ENCODE measurements around the gene UNKL.

The UNKL gene

DNA sequence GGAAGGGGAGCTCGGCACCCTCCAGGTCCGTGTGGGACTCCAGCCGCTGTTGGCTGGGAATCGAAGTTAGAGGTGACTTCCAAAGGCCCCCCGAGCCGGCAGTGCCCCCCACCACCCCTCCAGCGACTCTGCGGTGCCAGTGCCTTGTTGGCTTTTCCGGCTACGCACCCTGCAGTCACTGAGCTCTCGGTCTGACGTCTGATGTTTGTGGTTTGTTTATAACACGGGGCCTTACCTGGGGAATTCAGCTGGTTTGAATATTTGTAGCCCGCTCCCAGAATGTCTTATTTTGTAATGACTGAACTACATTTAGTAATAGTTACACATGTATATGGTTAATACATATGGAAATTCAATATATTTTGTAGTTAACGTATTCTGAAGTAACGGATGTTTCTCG lies 88.1 kb downstream of the UNKL start:
- no peak for DNase-seq
- in situ Hi-C loops (cut with HindIII; ENCODE audit: low pct_ligation_motif_present, low pct_unique_long_range_greater_than_20kb, low sequenced_read_pairs): no loop called here

DNA sequence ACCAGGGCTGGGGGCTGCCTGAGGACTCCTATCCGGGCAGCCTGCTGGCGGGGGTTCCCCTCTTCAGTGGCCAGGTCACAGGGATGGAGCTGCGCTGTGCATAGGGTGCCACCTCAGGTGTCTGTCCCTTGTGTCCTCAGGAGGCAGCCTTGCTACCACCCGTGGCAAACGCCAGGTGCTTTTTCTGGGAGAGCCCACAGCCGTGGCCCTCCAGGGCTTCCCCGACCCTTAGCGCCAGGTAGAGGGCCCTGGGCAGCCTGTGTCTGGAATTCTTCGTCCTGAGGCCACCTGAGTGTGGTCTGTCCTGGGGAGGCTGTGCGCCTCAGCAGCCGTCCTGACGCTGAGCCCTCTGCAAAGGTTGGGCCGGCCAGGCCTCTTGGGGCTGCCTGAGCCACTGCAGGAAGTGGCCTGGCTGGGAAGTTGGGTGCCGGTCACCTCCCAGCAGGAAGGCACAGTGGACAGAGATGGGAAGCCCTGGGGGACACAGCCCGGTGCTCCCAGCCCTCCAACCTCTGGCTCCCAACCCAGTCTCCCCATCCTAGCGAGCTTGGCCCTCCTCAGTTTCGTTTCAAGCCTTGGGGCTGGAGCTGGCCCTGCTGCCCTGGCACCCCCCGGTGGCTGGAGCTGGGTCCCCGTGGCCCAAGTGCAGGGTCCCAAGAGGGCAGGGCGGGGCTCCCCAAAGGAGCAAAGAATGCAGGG lies 88.7 kb downstream of the UNKL start:
- no peak for DNase-seq
- in situ Hi-C loops (cut with HindIII; ENCODE audit: low pct_ligation_motif_present, low pct_unique_long_range_greater_than_20kb, low sequenced_read_pairs): no loop called here

DNA sequence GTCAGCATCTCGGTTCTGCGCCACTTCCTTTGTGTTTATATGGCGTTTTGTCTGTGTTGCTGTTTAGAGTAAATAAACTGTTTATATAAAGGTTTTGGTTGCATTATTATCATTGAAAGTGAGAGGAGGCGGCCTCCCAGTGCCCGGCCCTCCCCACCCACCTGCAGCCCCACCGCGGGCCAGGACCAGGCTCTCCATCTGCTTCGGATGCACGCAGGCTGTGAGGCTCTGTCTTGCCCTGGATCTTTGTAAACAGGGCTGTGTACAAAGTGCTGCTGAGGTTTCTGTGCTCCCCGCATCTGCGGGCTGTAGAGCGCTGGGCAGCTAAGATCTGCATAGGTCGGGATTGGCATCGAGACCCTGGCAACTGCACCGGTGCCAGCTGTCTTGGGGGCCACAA lies 89.2 kb downstream of the UNKL start:
- in situ Hi-C loops (cut with HindIII; ENCODE audit: low pct_ligation_motif_present, low pct_unique_long_range_greater_than_20kb, low sequenced_read_pairs): no loop called here
- no peak for DNase-seq

DNA sequence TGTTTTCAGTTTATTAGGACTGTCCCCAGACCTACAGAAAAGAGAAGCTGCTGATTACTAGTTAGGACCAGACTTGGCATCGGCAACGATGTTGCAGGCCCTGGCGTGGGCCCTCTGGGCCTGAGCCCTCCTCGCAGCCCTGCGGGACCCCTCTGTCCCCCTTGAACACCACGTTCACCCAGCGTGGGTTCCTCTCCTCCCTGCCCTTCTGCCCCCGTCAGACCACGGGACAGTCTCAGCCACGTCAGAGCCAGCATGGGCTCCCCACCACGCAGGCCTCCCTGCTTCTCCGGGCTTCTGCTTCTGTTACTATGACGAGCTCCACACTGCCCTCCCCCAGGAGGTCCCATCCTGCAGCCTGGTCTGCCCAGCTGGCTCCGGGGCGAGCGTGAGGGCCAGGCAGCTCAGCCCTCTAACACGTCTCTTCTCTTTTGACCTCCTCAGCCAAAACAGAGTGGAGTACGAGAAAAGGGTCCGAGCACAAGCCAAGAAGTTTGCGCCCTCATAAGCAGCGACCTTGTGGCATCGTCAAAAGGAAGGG lies 90.1 kb downstream of the UNKL start:
- no peak for DNase-seq

DNA sequence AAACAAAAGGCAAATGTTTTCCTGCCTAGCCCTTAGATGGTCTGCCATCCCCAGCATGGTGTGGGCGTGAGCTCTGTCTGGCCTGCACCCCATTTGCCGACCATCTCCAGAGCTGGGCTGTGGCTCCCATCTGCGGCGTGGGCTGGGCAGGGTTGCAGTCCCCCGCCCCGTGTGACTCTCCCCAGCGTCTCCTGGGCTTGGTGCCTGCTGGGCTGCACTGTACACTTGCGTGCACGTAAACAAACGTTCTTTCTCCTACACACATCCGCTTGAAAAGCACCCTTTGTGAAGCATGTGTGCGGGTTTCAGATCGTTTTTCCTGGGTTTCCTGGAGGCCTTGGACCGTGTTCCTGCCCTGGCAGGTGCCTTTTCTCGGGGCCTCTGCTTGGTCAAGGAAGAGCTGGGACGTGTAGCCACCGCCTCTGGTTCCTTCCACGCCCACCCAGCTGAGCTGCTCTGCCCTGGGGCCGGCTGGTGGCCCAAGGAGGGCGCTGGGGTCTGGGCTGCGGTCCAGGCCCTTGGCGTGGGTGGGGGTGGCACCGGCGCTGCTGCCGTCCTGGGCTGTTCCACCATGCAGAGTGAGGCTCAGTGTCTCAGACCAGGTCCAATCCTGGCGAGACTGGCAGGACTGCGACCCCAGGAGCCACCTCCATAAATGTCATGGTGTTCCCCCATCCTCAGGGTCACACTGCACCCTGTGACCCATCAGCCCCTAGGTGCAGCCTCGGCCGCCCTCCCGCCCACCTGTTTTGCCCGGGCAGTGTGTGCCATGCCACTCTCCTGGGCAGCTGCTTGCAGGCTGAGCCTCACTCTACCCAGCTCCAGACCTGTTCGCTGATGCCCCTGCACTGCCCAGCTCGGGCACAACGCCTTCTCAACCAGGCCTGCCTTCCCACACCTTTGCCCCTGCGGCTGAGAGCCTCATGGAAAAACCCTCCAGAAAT lies 90.9 kb downstream of the UNKL start:
- in situ Hi-C loops (cut with HindIII; ENCODE audit: low pct_ligation_motif_present, low pct_unique_long_range_greater_than_20kb, low sequenced_read_pairs): no loop called here
- no peak for DNase-seq

More for the DNA sequence above, 90.1 kb downstream of the UNKL start:
- in situ Hi-C loops (cut with HindIII; ENCODE audit: low pct_ligation_motif_present, low pct_unique_long_range_greater_than_20kb, low sequenced_read_pairs): no loop called here

DNA sequence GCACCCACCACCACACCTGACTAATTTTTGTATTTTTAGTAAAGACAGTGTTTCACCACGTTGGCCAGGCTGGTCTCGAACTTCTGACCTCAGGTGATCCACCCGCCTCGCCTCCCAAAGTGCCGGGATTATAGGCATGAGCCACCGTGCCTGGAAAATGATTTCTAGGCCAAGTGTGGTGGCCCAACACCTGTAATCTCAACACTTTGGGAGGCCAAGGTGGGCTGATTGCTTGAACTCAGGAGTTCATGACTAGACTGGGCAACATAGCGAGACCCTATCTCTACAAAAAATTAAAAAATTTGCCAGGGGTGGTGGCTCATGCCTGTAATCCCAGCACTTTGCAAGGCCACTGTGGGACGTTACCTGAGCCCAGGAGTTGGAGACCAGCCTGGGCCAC lies 92.1 kb downstream of the UNKL start:
- in situ Hi-C loops (cut with HindIII; ENCODE audit: low pct_ligation_motif_present, low pct_unique_long_range_greater_than_20kb, low sequenced_read_pairs): no loop called here
- no peak for DNase-seq

DNA sequence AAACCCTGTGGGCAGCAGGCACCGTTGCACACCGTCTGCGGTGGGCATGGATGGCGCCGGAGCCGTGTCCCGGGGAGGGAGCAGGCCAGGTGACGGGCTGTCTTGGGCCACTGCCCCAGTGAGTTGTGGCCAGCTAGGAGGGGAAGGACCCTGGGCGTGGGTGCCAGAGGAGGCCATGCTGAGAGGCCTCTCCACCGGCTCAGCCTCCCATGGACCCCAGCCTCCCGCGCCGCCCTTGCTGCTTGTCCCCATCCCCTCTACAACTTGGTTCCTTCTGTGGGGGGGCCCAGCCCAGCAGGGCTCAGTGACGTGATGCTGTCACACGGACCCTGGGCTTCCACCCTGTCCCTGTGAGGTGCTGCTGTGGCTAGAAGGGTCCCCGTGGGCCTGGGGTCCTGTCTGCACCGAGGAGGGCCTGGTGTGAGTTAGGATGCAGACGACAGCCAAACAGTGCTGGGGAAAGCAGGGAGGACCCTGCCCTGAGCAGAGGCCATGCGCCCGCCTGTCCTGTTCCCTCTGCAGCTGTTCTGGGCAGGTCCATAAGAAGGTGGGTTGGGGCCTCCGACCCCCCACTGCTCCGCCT lies 93.8 kb downstream of the UNKL start:
- in situ Hi-C loops (cut with HindIII; ENCODE audit: low pct_ligation_motif_present, low pct_unique_long_range_greater_than_20kb, low sequenced_read_pairs): no loop called here
- no peak for DNase-seq

DNA sequence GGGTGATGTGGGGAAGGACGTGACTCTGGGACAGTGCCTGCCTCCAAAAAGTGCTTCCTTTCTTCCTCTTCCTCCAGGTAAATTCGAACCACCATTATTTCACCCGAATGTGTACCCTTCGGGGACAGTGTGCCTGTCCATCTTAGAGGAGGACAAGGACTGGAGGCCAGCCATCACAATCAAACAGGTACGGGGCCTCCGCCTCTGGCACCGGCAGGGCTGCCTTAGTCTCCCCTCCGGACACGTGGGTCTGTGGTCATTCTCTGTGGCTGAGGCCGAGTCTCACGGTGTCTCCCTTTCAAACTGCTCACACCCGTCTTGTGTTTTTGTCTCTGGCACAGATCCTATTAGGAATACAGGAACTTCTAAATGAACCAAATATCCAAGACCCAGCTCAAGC lies 94.4 kb downstream of the UNKL start:
- in situ Hi-C loops (cut with HindIII; ENCODE audit: low pct_ligation_motif_present, low pct_unique_long_range_greater_than_20kb, low sequenced_read_pairs): no loop called here
- no peak for DNase-seq

DNA sequence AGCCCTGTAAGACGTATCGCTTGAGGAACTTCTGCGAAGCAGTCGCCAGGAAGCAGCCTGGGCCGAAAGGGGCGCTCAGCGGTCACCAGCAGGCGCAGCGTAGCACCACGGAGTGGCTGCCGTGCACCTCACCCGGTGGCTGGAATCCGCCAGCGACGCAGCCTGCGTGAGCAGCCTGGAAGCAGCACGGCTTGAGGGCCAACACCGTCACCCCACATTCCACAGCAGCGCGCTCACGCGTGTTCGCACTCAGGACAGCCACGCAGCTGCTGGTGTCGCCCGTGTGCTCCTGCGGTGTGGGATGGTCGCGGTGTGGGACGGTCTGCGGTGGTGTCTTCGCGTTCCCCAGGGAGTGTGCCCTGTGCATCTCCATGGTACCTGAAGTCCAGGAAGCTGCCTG lies 95.5 kb downstream of the UNKL start:
- in situ Hi-C loops (cut with HindIII; ENCODE audit: low pct_ligation_motif_present, low pct_unique_long_range_greater_than_20kb, low sequenced_read_pairs): no loop called here
- no peak for DNase-seq

DNA sequence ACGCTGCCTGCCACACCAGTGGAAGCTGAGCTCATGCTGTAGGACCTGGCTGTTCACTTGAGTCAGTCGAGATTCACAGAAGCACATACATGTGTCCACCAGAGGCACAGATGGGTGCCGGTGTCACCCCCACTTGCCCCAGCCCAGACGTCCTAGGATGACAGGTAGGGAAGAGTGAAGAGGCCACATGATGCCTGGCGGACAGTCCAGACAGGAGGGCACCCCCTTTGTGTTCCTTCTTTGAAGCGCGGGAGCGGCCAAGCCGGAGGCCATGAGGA lies 96.3 kb downstream of the UNKL start:
- in situ Hi-C loops (cut with HindIII; ENCODE audit: low pct_ligation_motif_present, low pct_unique_long_range_greater_than_20kb, low sequenced_read_pairs): no loop called here
- no peak for DNase-seq

DNA sequence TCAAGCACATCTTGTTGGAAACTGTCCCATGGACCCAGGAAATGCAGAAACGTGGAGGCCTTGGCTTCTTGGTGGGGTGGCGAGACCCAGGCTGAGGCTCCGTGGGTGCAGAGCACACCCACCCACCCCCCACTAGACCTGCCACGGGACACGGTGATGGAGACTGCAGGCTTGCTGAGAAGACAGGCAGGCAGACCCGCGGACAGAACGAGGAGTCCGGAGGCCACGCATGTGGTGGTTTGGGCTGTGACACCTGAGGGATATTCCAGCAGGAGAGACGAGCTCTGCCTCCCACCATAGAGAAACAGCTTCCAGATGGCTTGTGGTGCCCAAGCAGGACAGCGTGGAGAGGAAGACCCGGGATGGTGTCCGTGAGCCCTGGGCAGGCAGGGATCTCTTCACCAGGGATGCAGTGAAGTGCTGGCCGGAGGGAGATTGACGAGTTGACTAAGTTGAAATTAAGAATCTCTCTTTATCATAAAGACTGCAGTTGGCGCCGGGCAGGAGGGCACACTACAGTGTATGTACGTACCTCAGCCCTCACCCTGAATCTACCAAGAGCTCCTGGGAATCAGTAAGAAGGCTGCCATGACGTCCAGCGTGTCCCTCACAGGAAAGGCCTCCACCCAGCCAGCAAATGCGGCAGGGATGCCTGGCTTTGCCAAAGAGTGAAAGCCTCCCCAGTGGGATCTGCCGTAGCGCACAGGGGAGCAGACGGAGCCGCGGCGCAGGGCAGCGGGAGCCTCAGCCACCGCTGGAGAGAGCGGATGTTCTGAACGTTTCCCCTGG lies 96.8 kb downstream of the UNKL start:
- in situ Hi-C loops (cut with HindIII; ENCODE audit: low pct_ligation_motif_present, low pct_unique_long_range_greater_than_20kb, low sequenced_read_pairs): no loop called here
- no peak for DNase-seq

DNA sequence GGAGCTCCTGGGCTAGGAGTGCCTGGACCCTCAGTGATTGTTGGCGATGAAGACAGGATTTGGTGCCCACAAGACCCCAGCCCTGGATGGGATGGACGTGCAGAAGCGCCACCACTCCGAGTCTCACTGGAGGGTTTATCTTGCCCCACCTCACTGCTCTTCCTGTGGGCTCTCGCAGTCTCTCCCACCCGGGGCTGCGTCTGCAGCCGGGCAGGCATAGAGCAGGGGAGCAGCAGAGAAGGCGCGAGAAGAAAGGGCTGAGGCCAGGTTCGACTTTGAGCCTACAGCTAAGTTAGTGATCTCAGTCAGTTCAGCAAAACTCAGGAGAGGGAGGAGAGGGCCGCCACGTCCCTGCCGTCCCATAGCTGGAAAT lies 98.5 kb downstream of the UNKL start:
- in situ Hi-C loops (cut with HindIII; ENCODE audit: low pct_ligation_motif_present, low pct_unique_long_range_greater_than_20kb, low sequenced_read_pairs): no loop called here
- DNase-seq: no peak

DNA sequence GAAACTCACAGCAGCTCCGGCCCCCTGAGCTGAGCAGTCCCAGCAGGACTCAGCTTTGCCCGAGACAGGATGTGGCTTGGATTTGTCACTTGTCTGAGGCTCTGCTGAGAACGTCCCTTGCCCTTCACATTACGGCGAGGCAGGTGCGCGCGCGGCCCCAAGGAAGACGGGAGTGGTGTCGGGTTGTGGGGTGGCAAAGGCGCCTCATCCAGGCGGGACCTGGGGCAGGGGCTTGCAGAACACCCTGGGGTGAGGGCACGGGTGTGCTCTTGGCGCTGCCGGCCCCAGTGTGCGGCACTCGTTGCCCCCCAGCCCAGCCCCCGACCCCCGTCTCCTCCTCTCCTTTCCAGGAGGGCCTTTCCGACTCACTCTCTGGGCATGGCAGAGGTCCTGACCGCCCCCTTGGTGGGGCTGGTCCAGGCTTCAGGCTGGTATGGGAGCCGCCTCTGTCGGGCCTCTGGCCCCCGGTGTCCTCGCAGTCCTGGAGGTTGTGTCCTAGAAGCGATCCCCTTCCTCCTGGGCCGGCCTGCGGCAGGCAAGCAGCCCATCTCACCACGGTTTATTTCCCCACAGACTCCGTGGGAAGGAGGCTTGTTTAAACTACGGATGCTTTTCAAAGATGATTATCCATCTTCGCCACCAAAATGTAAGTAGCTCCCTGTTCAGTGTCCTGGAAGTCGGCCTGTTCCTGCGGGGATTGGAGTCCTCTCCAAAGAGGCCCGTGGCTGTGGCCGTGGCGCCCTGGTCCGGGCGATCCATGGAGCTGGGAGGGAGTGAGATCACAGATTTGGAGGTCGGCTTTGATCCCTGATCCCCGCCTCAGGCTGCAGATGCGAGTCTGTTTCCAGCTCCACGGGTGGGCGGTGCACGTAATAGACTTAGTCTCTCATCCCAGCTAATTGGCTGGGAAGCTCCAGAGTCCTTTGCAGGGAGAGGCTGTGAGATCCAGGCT lies 99.1 kb downstream of the UNKL start:
- in situ Hi-C loops (cut with HindIII; ENCODE audit: low pct_ligation_motif_present, low pct_unique_long_range_greater_than_20kb, low sequenced_read_pairs): no loop called here
- DNase-seq: no peak

DNA sequence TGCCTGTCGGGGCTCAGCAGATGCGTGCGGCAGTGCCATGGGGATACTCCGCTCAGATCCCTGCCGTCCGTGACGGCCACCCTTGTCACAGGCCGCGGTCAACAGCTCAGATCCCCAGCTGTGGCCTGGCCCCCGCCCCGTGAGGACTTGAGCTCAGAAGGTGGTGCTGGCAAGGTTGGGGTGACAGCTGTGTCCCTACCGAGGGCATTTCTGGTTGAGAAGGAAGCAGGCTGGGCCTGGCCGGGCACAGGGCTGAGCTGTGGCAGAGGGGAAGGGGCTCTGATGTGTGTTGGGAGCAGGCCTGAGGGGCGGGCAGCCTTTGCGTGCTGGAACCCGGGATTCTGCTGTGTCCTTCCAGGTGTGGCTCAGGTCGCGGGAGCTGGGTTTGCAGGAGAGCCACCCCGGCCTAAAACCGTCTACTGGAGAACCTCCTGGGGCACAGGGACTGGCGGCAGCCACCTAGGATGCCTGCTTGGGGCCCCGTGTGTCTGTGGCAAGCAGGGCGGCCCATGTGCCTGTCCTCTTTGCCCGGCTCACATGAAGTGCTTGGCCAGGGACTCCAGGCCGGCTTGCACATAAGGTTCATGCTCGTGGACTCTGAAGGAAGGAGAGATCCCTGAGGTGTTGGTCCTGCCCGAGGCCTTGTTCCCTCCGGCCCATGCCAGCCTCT lies 100.0 kb downstream of the UNKL start:
- in situ Hi-C loops (cut with HindIII; ENCODE audit: low pct_ligation_motif_present, low pct_unique_long_range_greater_than_20kb, low sequenced_read_pairs): no loop called here
- DNase-seq: no peak

DNA sequence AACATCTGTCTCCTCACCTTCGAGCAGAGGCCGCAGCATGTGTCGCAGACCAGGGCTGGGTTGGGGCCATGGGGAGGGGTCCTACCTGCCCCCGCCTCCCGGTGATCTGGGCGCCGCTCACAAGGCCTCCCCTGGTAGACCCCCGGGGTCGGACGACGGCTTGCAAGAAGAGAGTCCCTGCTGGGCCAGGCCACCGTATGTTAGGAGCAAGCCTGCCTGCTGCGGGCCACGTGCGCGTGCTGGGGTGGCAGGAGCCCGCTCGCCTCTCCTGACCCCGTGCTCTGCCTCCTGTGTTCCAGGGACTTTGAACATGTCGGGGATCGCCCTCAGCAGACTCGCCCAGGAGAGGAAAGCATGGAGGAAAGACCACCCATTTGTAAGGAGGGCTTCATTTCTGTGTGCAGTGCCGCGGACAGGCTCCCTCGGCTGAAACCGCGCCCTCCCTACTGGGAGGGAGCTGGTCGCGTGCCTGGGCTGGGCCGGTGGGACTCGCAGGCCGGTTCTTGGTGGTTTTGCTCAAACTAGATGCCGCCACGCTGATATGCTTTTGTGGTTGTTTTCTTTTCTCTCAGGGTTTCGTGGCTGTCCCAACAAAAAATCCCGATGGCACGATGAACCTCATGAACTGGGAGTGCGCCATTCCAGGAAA lies 100.7 kb downstream of the UNKL start:
- no peak for DNase-seq
- in situ Hi-C loops (cut with HindIII; ENCODE audit: low pct_ligation_motif_present, low pct_unique_long_range_greater_than_20kb, low sequenced_read_pairs): no loop called here

Measured in ACHN (cell line).